ENCODE data around the gene IL15RA.

GRCh38 chr10:5992398-5992797 lies 15.1 kb upstream of the IL15RA start:
- TF ChIP-seq CTCF (IDR thresholded peaks at IDR 0.05): no peak
- TF ChIP-seq ZFX (IDR thresholded peaks at IDR 0.05; ENCODE audit: borderline replicate concordance): no peak
